Mesenchymal stem cell (in vitro differentiated cells and primary cell): Measurements from ENCODE around the gene C1QTNF1.

Experiments
- DNase-seq: peaks from one replicate; pipeline ENCODE4 v3.0.0-alpha.2; 2013
- H2AFZ ChIP-seq: one replicate; pipeline ENCODE4 v1.6.1; 2013; ENCODE audit warnings: low read depth, mild to moderate bottlenecking, control low read depth, inconsistent platforms, low read length, moderate library complexity
- H2AK5ac ChIP-seq: 2 replicates; pipeline ENCODE4 v1.6.1; 2013; ENCODE audit warnings: low read length, moderate library complexity, mild to moderate bottlenecking, inconsistent platforms; ENCODE audit not compliant: severe bottlenecking
- H2BK120ac ChIP-seq: one replicate; pipeline ENCODE4 v1.6.1; 2013; ENCODE audit warnings: low read depth, mild to moderate bottlenecking, inconsistent platforms, low read length, moderate library complexity
- H2BK12ac ChIP-seq, 2 experiments: one replicate each; pipeline ENCODE4 v1.6.1; 2013; ENCODE audit warnings: inconsistent platforms in 2 of 2, low read length in 2 of 2, mild to moderate bottlenecking in 2 of 2, moderate library complexity in 2 of 2, control low read depth in 1 of 2
- H2BK15ac ChIP-seq: one replicate; pipeline ENCODE4 v1.6.1; 2013; ENCODE audit warnings: mild to moderate bottlenecking, low read depth, inconsistent platforms; ENCODE audit not compliant: poor library complexity, severe bottlenecking
- H2BK5ac ChIP-seq: 2 replicates; pipeline ENCODE4 v1.6.1; 2013; ENCODE audit warnings: low read depth, mild to moderate bottlenecking, low read length, control low read depth, inconsistent platforms; ENCODE audit not compliant: poor library complexity, severe bottlenecking
- H3K14ac ChIP-seq, 2 experiments: one replicate each; pipeline ENCODE4 v1.6.1; 2013; ENCODE audit warnings: inconsistent platforms in 2 of 2, low read length in 2 of 2, control low read depth in 1 of 2, mild to moderate bottlenecking in 1 of 2, moderate library complexity in 1 of 2
- H3K18ac ChIP-seq, 2 experiments: one replicate each; pipeline ENCODE4 v1.6.1; 2013; ENCODE audit warnings: inconsistent platforms in 2 of 2, low read length in 2 of 2, control low read depth in 1 of 2, low read depth in 1 of 2, mild to moderate bottlenecking in 1 of 2
- H3K23ac ChIP-seq, 2 experiments: one replicate each; pipeline ENCODE4 v1.6.1; 2013; ENCODE audit warnings: inconsistent platforms in 2 of 2, low read length in 2 of 2, mild to moderate bottlenecking in 2 of 2, moderate library complexity in 2 of 2, control low read depth in 1 of 2
- H3K27ac ChIP-seq: 2 replicates; pipeline ENCODE4 v1.5.1; 2013; ENCODE audit warnings: mild to moderate bottlenecking, moderate library complexity, low read length, control low read depth, inconsistent platforms; ENCODE audit not compliant: poor library complexity, severe bottlenecking
- H3K27me3 ChIP-seq, 2 experiments: 2 replicates each; pipeline versions ENCODE4 v1.6.1 to v1.7.0; 2013; ENCODE audit warnings: low read length in 2 of 2, mild to moderate bottlenecking in 2 of 2, moderate library complexity in 2 of 2, control low read depth in 1 of 2, inconsistent platforms in 1 of 2; ENCODE audit not compliant: control insufficient read depth in 1 of 2, insufficient read depth in 1 of 2
- H3K36me3 ChIP-seq, 2 experiments: 2 replicates each; pipeline versions ENCODE4 v1.6.1 to v1.7.0; 2013; ENCODE audit warnings: low read length in 2 of 2, control low read depth in 1 of 2, inconsistent platforms in 1 of 2, low read depth in 1 of 2, mild to moderate bottlenecking in 1 of 2; ENCODE audit not compliant: insufficient read depth in 2 of 2, control insufficient read depth in 1 of 2
- H3K4ac ChIP-seq, 2 experiments: one replicate each; pipeline ENCODE4 v1.6.1; 2013; ENCODE audit warnings: inconsistent platforms in 2 of 2, low read length in 2 of 2, mild to moderate bottlenecking in 2 of 2, moderate library complexity in 2 of 2, control low read depth in 1 of 2, low read depth in 1 of 2
- H3K4me1 ChIP-seq: 2 replicates; pipeline ENCODE4 v1.6.1; 2013; ENCODE audit warnings: low read depth, low read length, control low read depth; ENCODE audit not compliant: control insufficient read depth, insufficient read depth
- H3K4me2 ChIP-seq: 2 replicates; pipeline ENCODE4 v1.6.1; 2013; ENCODE audit warnings: low read length, mild to moderate bottlenecking, inconsistent platforms; ENCODE audit not compliant: poor library complexity, severe bottlenecking
- H3K4me3 ChIP-seq, 2 experiments: 2 replicates each; pipeline versions ENCODE4 v1.5.1 to v1.7.0; 2013; ENCODE audit warnings: low read length in 2 of 2, mild to moderate bottlenecking in 2 of 2, control low read depth in 1 of 2, low read depth in 1 of 2; ENCODE audit not compliant: insufficient read depth in 1 of 2
- H3K79me1 ChIP-seq: replicated peaks from 2 replicates; pipeline ENCODE4 v1.6.1; 2013; ENCODE audit warnings: mild to moderate bottlenecking, control low read depth, low read length, inconsistent platforms; ENCODE audit not compliant: poor library complexity, severe bottlenecking
- H3K9ac ChIP-seq: 2 replicates; pipeline ENCODE4 v1.7.0; 2013; ENCODE audit warnings: mild to moderate bottlenecking, low read length, moderate library complexity
- H3K9me3 ChIP-seq: 2 replicates; pipeline ENCODE4 v1.7.0; 2013; ENCODE audit warnings: mild to moderate bottlenecking, low read length; ENCODE audit not compliant: control insufficient read depth
- H4K8ac ChIP-seq: one replicate; pipeline ENCODE4 v1.6.1; 2013; ENCODE audit warnings: inconsistent platforms, mild to moderate bottlenecking, low read length, moderate library complexity
- H4K91ac ChIP-seq: one replicate; pipeline ENCODE4 v1.6.1; 2013; ENCODE audit warnings: mild to moderate bottlenecking, low read length, inconsistent platforms
- WGBS: methylation state at CpG from one replicate; pipeline ENCODE4 v1.1.7; 2013; ENCODE audit warnings: mixed read lengths; 5-methylcytosine and 5-hydroxymethylcytosine counted together

The C1QTNF1 gene

GRCh38 chr17:78986649-78987328 lies 37.2 kb upstream of the C1QTNF1 start:
- H3K14ac ChIP-seq: no peak overlapping the region
- no peaks in the 10 kb centered on the region for H3K9me3 ChIP-seq
- peak overlapping the region; percentile 76 for H3K27ac ChIP-seq
- peaks cover 5% of the 10 kb centered on the region for H3K4me1 ChIP-seq
- H2BK12ac ChIP-seq: peak overlapping the region in 1 of 2 experiments; percentile 60
- no peak overlapping the region for H2AFZ ChIP-seq
- H4K8ac ChIP-seq: no peak overlapping the region
- H3K18ac ChIP-seq: peak overlapping the region; percentile 68 to 70
- H2BK15ac ChIP-seq: no peak overlapping the region
- H2AK5ac ChIP-seq: peak overlapping the region; percentile 66
- peak overlapping the region; percentile 32 for H3K4me2 ChIP-seq
- H2BK5ac ChIP-seq: no peak overlapping the region
- WGBS: 20% methylated on average over 12 of the region's 15 CpGs
- peak overlapping the region in 1 of 2 experiments; percentile 91 for H3K4ac ChIP-seq
- H3K9ac ChIP-seq: peak overlapping the region; percentile 81
- DNase-seq: peak; percentile 78
- H3K36me3 ChIP-seq: peaks cover 17 to 21% of the 10 kb centered on the region in 2 experiments
- H3K4me3 ChIP-seq: peak overlapping the region in 1 of 2 experiments; percentile 76
- H4K91ac ChIP-seq: no peak overlapping the region
- H3K23ac ChIP-seq: no peak overlapping the region
- H3K27me3 ChIP-seq: no peaks in the 10 kb centered on the region
- no peak overlapping the region for H2BK120ac ChIP-seq
- H3K79me1 ChIP-seq: peaks cover 10% of the 10 kb centered on the region

GRCh38 chr17:78988152-78988551 lies 35.8 kb upstream of the C1QTNF1 start:
- Histone ChIP-seq H3K23ac (no peak overlapping the region), H3K4me1 (peaks cover 5% of the 10 kb centered on the region), H2BK15ac (no peak overlapping the region), H3K14ac (no peak overlapping the region), H2AK5ac (no peak overlapping the region), H3K79me1 (peaks cover 17% of the 10 kb centered on the region), H2BK120ac (no peak overlapping the region), H2BK5ac (no peak overlapping the region), H3K27me3 (no peaks in the 10 kb centered on the region), H3K4me3 (no peak overlapping the region), H3K9ac (no peak overlapping the region), H3K4me2 (no peak overlapping the region), H3K4ac (no peak overlapping the region), H3K27ac (no peak overlapping the region), H2BK12ac (no peak overlapping the region), H2AFZ (no peak overlapping the region), H3K9me3 (no peaks in the 10 kb centered on the region), H4K91ac (no peak overlapping the region), H3K36me3 (peaks cover 30 to 34% of the 10 kb centered on the region in 2 experiments), H3K18ac (no peak overlapping the region), H4K8ac (no peak overlapping the region)
- 96% methylated on average over 6 of the region's 6 CpGs for WGBS
- no peak for DNase-seq

GRCh38 chr17:78990349-78991016 lies 33.5 kb upstream of the C1QTNF1 start:
- Histone ChIP-seq H2BK12ac (no peak overlapping the region), H3K9ac (no peak overlapping the region), H4K91ac (no peak overlapping the region), H3K36me3 (peaks cover 53 to 55% of the 10 kb centered on the region in 2 experiments), H3K4me1 (peaks cover 5% of the 10 kb centered on the region), H3K27me3 (no peaks in the 10 kb centered on the region), H3K23ac (no peak overlapping the region), H3K79me1 (peaks cover 34% of the 10 kb centered on the region), H3K9me3 (no peaks in the 10 kb centered on the region), H3K4me2 (no peak overlapping the region), H3K4me3 (no peak overlapping the region), H2AK5ac (peak overlapping the region; percentile 13), H3K4ac (no peak overlapping the region), H2BK5ac (no peak overlapping the region), H3K18ac (no peak overlapping the region), H2BK120ac (no peak overlapping the region), H2AFZ (no peak overlapping the region), H4K8ac (no peak overlapping the region), H3K27ac (no peak overlapping the region), H2BK15ac (no peak overlapping the region), H3K14ac (no peak overlapping the region)
- WGBS: 99% methylated on average over 29 of the region's 29 CpGs
- DNase-seq: no peak

GRCh38 chr17:78991017-78991738 lies 32.8 kb upstream of the C1QTNF1 start:
- Histone ChIP-seq H3K27ac (no peak overlapping the region), H3K14ac (no peak overlapping the region), H3K4me3 (no peak overlapping the region), H3K36me3 (peaks cover 60 to 62% of the 10 kb centered on the region in 2 experiments), H2AFZ (no peak overlapping the region), H3K9me3 (no peaks in the 10 kb centered on the region), H2AK5ac (no peak overlapping the region), H3K79me1 (peaks cover 40% of the 10 kb centered on the region), H3K18ac (no peak overlapping the region), H3K4me1 (peaks cover 5% of the 10 kb centered on the region), H3K9ac (no peak overlapping the region), H2BK15ac (no peak overlapping the region), H2BK120ac (no peak overlapping the region), H4K91ac (no peak overlapping the region), H3K4me2 (no peak overlapping the region), H2BK5ac (no peak overlapping the region), H3K27me3 (no peaks in the 10 kb centered on the region), H3K23ac (no peak overlapping the region), H3K4ac (no peak overlapping the region), H2BK12ac (no peak overlapping the region), H4K8ac (no peak overlapping the region)
- 97% methylated on average over 30 of the region's 33 CpGs for WGBS
- DNase-seq: no peak
